MM.1S (cell line): ENCODE measurements around the gene VPS52.

Experiments used
- EZH2 ChIP-seq: fragments of 300-600 bp; sonication (generic); optimal IDR thresholded peaks from 2 replicates; pipeline ENCODE3; 2017; ENCODE audit warnings: low read depth, mild to moderate bottlenecking, antibody characterized with exemption, low read length, mixed read lengths
- EZH2phosphoT487 ChIP-seq: fragments of 300-600 bp; sonication (generic); IDR thresholded peaks from 2 replicates; pipeline ENCODE4 v1.6.1; 2018; ENCODE audit warnings: antibody characterized with exemption, low read length
- TF ChIP-seq, protein P1 (sequence below): fragments of 300-600 bp; sonication (generic); IDR thresholded peaks from 2 replicates; pipeline ENCODE4 v1.5.1; 2016; ENCODE audit warnings: antibody characterized with exemption, low read length, mixed read lengths

DNA sequence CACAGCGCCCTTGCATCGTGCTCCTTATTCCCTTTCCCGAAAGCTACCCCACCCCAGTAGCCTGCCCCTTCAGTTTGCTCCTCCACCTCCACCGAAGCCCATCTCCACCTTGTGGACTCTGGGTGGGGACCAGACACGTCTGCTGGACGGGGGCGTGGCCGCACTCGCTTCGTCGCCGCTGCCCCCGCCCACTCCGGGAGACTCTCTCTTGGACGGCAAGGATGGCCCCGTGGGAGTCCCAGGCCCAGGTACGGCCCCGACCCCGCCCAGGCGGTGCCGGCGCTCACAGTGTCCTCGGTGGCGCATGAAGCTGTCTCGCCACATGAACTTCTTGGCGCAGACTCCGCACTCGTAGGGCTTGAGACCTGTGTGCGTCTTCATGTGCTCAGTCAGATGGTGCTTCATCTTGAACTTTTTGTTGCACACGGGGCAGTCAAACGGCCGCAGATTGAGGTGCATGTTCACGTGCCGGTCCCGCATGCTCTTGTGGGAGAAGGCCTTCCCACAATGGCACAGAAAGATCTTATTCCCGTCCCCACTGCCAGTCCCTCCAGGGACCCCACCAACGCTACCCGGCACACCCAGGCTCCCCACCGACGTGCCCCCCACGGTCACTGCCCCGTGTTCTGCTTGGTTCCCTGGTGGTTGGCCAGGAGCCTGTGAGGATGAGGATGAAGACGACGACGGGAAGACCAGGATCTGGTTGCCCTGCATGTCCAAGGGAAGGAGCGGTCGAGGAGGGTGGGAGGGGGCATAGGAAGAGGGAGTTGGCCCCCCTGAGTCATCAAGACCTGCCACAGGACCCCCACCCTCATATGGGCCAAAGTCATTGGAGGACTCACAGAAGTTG, 43.5 kb upstream of the VPS52 start:
- TF ChIP-seq, protein P1, sequence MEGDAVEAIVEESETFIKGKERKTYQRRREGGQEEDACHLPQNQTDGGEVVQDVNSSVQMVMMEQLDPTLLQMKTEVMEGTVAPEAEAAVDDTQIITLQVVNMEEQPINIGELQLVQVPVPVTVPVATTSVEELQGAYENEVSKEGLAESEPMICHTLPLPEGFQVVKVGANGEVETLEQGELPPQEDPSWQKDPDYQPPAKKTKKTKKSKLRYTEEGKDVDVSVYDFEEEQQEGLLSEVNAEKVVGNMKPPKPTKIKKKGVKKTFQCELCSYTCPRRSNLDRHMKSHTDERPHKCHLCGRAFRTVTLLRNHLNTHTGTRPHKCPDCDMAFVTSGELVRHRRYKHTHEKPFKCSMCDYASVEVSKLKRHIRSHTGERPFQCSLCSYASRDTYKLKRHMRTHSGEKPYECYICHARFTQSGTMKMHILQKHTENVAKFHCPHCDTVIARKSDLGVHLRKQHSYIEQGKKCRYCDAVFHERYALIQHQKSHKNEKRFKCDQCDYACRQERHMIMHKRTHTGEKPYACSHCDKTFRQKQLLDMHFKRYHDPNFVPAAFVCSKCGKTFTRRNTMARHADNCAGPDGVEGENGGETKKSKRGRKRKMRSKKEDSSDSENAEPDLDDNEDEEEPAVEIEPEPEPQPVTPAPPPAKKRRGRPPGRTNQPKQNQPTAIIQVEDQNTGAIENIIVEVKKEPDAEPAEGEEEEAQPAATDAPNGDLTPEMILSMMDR, result no peak
- TF ChIP-seq EZH2 (no peak), EZH2phosphoT487 (no peak)
